Lung (tissue), 12 donors: Measurements from ENCODE around the gene OPCML. TPM values are rescaled to one million over a fixed set of nuclear protein-coding genes. Genes with fewer than 3 reads are reported as not detected.

Experiments used
- ATAC-seq: fragments of 200-7000 bp; cut with Tn5 transposase; one replicate; pipeline ENCODE4 v1.9.1; 2020; ENCODE audit warnings: moderate number of reproducible peaks; ENCODE audit not compliant: insufficient read depth, low FRiP score
- DNase-seq, 3 donors: peaks; one replicate each; pipeline ENCODE4 v3.0.0-alpha.2; 2013 to 2017
- H3K27ac ChIP-seq, 2 donors: one replicate each; pipeline ENCODE4 v1.5.1; 2013; ENCODE audit warnings: mild to moderate bottlenecking in 2 of 2, moderate library complexity in 2 of 2, control low read depth in 1 of 2, inconsistent platforms in 1 of 2, low read depth in 1 of 2, low read length in 1 of 2
- H3K27me3 ChIP-seq, 3 donors: one replicate each; pipeline ENCODE4 v1.5.1; 2013; ENCODE audit warnings: low read length in 2 of 3; ENCODE audit not compliant: control insufficient read depth in 3 of 3, insufficient read depth in 3 of 3
- H3K36me3 ChIP-seq, 4 donors: one replicate each; pipeline ENCODE4 v1.5.1; 2013; ENCODE audit warnings: low read length in 4 of 4, mild to moderate bottlenecking in 1 of 4, moderate library complexity in 1 of 4; ENCODE audit not compliant: control insufficient read depth in 4 of 4, insufficient read depth in 4 of 4
- H3K4me1 ChIP-seq, 5 donors: one replicate each; pipeline ENCODE4 v1.5.1; 2013; ENCODE audit warnings: low read length in 5 of 5, mild to moderate bottlenecking in 2 of 5, moderate library complexity in 1 of 5; ENCODE audit not compliant: control insufficient read depth in 5 of 5, insufficient read depth in 5 of 5
- H3K4me3 ChIP-seq: one replicate; pipeline ENCODE4 v1.5.1; 2013; ENCODE audit warnings: mild to moderate bottlenecking, control low read depth, moderate library complexity
- H3K9ac ChIP-seq, 2 donors: one replicate each; pipeline ENCODE4 v1.5.1; 2013; ENCODE audit warnings: low read length in 2 of 2, control low read depth in 1 of 2; ENCODE audit not compliant: insufficient read depth in 1 of 2
- H3K9me3 ChIP-seq, 4 donors: one replicate each; pipeline ENCODE4 v1.5.1; 2013; ENCODE audit warnings: low read length in 3 of 4, mild to moderate bottlenecking in 1 of 4, moderate library complexity in 1 of 4; ENCODE audit not compliant: control insufficient read depth in 4 of 4, insufficient read depth in 3 of 4
- CTCF ChIP-seq: IDR thresholded peaks from 2 replicates; pipeline ENCODE4 v1.5.1; 2012; ENCODE audit warnings: mild to moderate bottlenecking; ENCODE audit errors: control extremely low read depth, extremely low read depth
- WGBS, 2 donors: extraction: QIAGEN DNeasy Blood & Tissue Kit; methylation state at CpG; one replicate each; pipeline ENCODE4 v1.1.7; 2013; 5-methylcytosine and 5-hydroxymethylcytosine counted together
- polyA plus RNA-seq, 2 donors: library from polyadenylated mRNA; stranded (reverse); fragments of 200-250 nt; gene quantifications; one replicate each; pipeline ENCODE4 v1.2.1, GENCODE V29; 2013
- total RNA-seq, 2 donors: library from RNA; depleted of rRNA in 1 of 2; stranded (reverse); fragments of >200 nt in 1 of 2; gene quantifications; one replicate each; pipeline ENCODE4 v1.2.1, GENCODE V29; 2014 to 2021
- donor health status: control.
- donor health status: control.
- donor health status: Bipolar disorder and iron deficiency.
- donor health status: healthy.
- donor health status: DM: yes; HTN: yes; CAD: no.

OPCML gene
- total and polyA plus RNA-seq, 4 donors, result 0.49 to 0.74 TPM; not detected in 2

GRCh38 chr11:133127741-133128140 is 404.6 kb downstream of the OPCML start:
- H3K9me3 ChIP-seq, result no peaks in the 10 kb centered on the region
- TF ChIP-seq CTCF, result no peak
- ATAC-seq, result no peak
- no peaks in the 10 kb centered on the region for H3K36me3 ChIP-seq
- no peak overlapping the region for H3K9ac ChIP-seq
- 75 to 79% methylated on average over 7 of the region's 7 CpGs for WGBS, 2 donors
- peaks cover 3 to 8% (median 6%) of the 10 kb centered on the region in 3 donors for H3K27me3 ChIP-seq
- no peak overlapping the region for H3K4me3 ChIP-seq
- H3K4me1 ChIP-seq, result no peaks in the 10 kb centered on the region
- no peak for DNase-seq
- H3K27ac ChIP-seq, result no peak overlapping the region

GRCh38 chr11:133123796-133124195 is 408.5 kb downstream of the OPCML start:
- no peak for DNase-seq
- H3K9ac ChIP-seq, result no peak overlapping the region
- H3K4me1 ChIP-seq, result peaks cover 0 to 3% (median 0%) of the 10 kb centered on the region in 5 donors
- 52 to 55% methylated on average over 4 of the region's 4 CpGs for WGBS, 2 donors
- H3K9me3 ChIP-seq, result no peaks in the 10 kb centered on the region
- H3K36me3 ChIP-seq, result no peaks in the 10 kb centered on the region
- H3K27ac ChIP-seq, result no peak overlapping the region
- peaks cover 3 to 4% (median 4%) of the 10 kb centered on the region in 3 donors for H3K27me3 ChIP-seq
- no peak for ATAC-seq
- H3K4me3 ChIP-seq, result no peak overlapping the region
- no peak for TF ChIP-seq CTCF

- 65 to 67% methylated on average over 7 of the region's 7 CpGs for whole genome bisulfite sequencing, 2 donors
- no peak for DNase-seq
- Histone ChIP-seq H3K4me1 (peaks cover 0 to 3% (median 0%) of the 10 kb centered on the region in 5 donors), H3K27ac (no peak overlapping the region), H3K9ac (no peak overlapping the region), H3K27me3 (peaks cover 3 to 4% (median 4%) of the 10 kb centered on the region in 3 donors), H3K9me3 (no peaks in the 10 kb centered on the region), H3K36me3 (no peaks in the 10 kb centered on the region), H3K4me3 (no peak overlapping the region)
- ATAC-seq, result no peak
- no peak for TF ChIP-seq CTCF
These were observed 408.9 kb downstream of the OPCML start for GRCh38 chr11:133123366-133123765.

- ATAC-seq (no peak), DNase-seq (no peak)
- 13 to 22% methylated on average over 3 of the region's 3 CpGs for WGBS, 2 donors
- TF ChIP-seq CTCF, result no peak
- no peak overlapping the region for H3K4me3 ChIP-seq
- H3K27me3 ChIP-seq, result peaks cover 3 to 4% (median 4%) of the 10 kb centered on the region in 3 donors
- H3K9me3 ChIP-seq, result no peaks in the 10 kb centered on the region
- no peak overlapping the region for H3K9ac ChIP-seq
- H3K36me3 ChIP-seq, result no peaks in the 10 kb centered on the region
- H3K4me1 ChIP-seq, result peaks cover 0 to 3% (median 0%) of the 10 kb centered on the region in 5 donors
- H3K27ac ChIP-seq, result no peak overlapping the region
These were observed 410.0 kb downstream of the OPCML start for GRCh38 chr11:133122256-133122655.
